ENCODE measurements around the gene COX7A2L. TPM values are rescaled to one million over a fixed set of nuclear protein-coding genes. Genes with fewer than 3 reads are reported as not detected.
A peak's percentile ranks its signal among the peaks of the same experiment; 100 is the strongest.
"Not testable (repeated sequence)": the region's sequence is repeated elsewhere in the genome, so short reads cannot be mapped to it uniquely, and the experiment has no call there.

The COX7A2L gene
- total RNA-seq, 2 donors from 2014 or later: 97.2 to 111 TPM

GRCh38 chr2:42342061-42342794 lies 18.8 kb downstream of the COX7A2L start:
- intact Hi-C loops (cut with DNase I, micrococcal nuclease): no loop called here
- no peak for DNase-seq
- ATAC-seq: no peak

- intact Hi-C loops (cut with DNase I, micrococcal nuclease): no loop called here
- ATAC-seq: no peak
Measured at GRCh38 chr2:42340938-42341636, 19.9 kb downstream of the COX7A2L start.

GRCh38 chr2:42340045-42340937 lies 20.7 kb downstream of the COX7A2L start:
- no peak for DNase-seq
- intact Hi-C loops (cut with DNase I, micrococcal nuclease): no loop called here
- ATAC-seq: no peak

More at GRCh38 chr2:42340938-42341636, 19.9 kb downstream of the COX7A2L start:
- no peak for DNase-seq

- peak; percentile 31 for ATAC-seq
- intact Hi-C loops (cut with DNase I, micrococcal nuclease): no loop called here
Measured at GRCh38 chr2:42339191-42339912, 21.7 kb downstream of the COX7A2L start.

GRCh38 chr2:42338567-42339190 lies 22.3 kb downstream of the COX7A2L start:
- ATAC-seq (no peak), DNase-seq (no peak)
- intact Hi-C loops (cut with DNase I, micrococcal nuclease): no loop called here

More at GRCh38 chr2:42339191-42339912, 21.7 kb downstream of the COX7A2L start:
- no peak for DNase-seq

GRCh38 chr2:42337846-42338566 lies 23.0 kb downstream of the COX7A2L start:
- intact Hi-C loops (cut with DNase I, micrococcal nuclease): no loop called here
- DNase-seq (no peak), ATAC-seq (peak; percentile 3)

- DNase-seq: no peak
- ATAC-seq: no peak
- intact Hi-C loops (cut with DNase I, micrococcal nuclease): no loop called here
Measured at GRCh38 chr2:42337356-42337820, 23.6 kb downstream of the COX7A2L start.

GRCh38 chr2:42336361-42336965 lies 24.6 kb downstream of the COX7A2L start:
- intact Hi-C loops (cut with DNase I, micrococcal nuclease): no loop called here
- ATAC-seq (no peak), DNase-seq (no peak)

GRCh38 chr2:42335514-42336104 lies 25.4 kb downstream of the COX7A2L start:
- DNase-seq (no peak), ATAC-seq (no peak)
- intact Hi-C loops (cut with DNase I, micrococcal nuclease): no loop called here

GRCh38 chr2:42334865-42335264 lies 26.2 kb downstream of the COX7A2L start:
- ATAC-seq; DNase-seq; intact Hi-C loops (cut with DNase I, micrococcal nuclease): not testable (repeated sequence)

GRCh38 chr2:42334220-42334619 lies 26.8 kb downstream of the COX7A2L start:
- ATAC-seq: no peak

GRCh38 chr2:42333579-42333978 lies 27.4 kb downstream of the COX7A2L start:
- intact Hi-C loops (cut with DNase I, micrococcal nuclease): no loop called here
- DNase-seq: no peak
- ATAC-seq: no peak

More at GRCh38 chr2:42334220-42334619, 26.8 kb downstream of the COX7A2L start:
- intact Hi-C loops (cut with DNase I, micrococcal nuclease): no loop called here
- DNase-seq: no peak

GRCh38 chr2:42332575-42332974 lies 28.4 kb downstream of the COX7A2L start:
- intact Hi-C loops (cut with DNase I, micrococcal nuclease): no loop called here
- DNase-seq (no peak), ATAC-seq (no peak)

- DNase-seq (no peak), ATAC-seq (peak; percentile 23)
- intact Hi-C loops (cut with DNase I, micrococcal nuclease): no loop called here
Measured at GRCh38 chr2:42331569-42332284, 29.3 kb downstream of the COX7A2L start.

- no peak for ATAC-seq
- intact Hi-C loops (cut with DNase I, micrococcal nuclease): loop anchor here in 1 of 2 donors (2.0 kb wide), 1 partner anchor 237 kb away; no protein-coding TSS in a partner anchor
Measured at GRCh38 chr2:42329736-42330135, 31.3 kb downstream of the COX7A2L start.

GRCh38 chr2:42328923-42329322 lies 32.1 kb downstream of the COX7A2L start:
- ATAC-seq: no peak
- no peak for DNase-seq
- intact Hi-C loops (cut with DNase I, micrococcal nuclease): loop anchor here in 1 of 2 donors (2.0 kb wide), 1 partner anchor 236 kb away; no protein-coding TSS in a partner anchor

More at GRCh38 chr2:42329736-42330135, 31.3 kb downstream of the COX7A2L start:
- DNase-seq: no peak
